SK-N-SH (cell line): ENCODE results near the gene PXK. TPM values are rescaled to one million over a fixed set of nuclear protein-coding genes. Genes with fewer than 3 reads are reported as not detected.

ENCODE experiments used
- CTCF ChIA-PET: fragments of 300-600, 350-600 bp; formaldehyde crosslinking; extraction: SDS; loops from one replicate; lab custom pipeline; 2021; lab: Yijun Ruan, JAX
- POLR2A ChIA-PET: fragments of 350-600 bp; sonication (Branson Sonifier 250); formaldehyde crosslinking; extraction: SDS; loops from one replicate; lab custom pipeline; 2020; ENCODE audit warnings: antibody characterized with exemption, inconsistent platforms; lab: Yijun Ruan, JAX
- DNase-seq: peaks from one replicate; pipeline ENCODE4 v3.0.0; 2012
- H2AFZ ChIP-seq: fragments of 200-600 bp; sonication (generic); 2 replicates; pipeline ENCODE4 v1.8.1; 2016; ENCODE audit warnings: antibody characterized with exemption, mild to moderate bottlenecking, low read depth
- H3F3A ChIP-seq: fragments of 200-600 bp; sonication (generic); replicated peaks from 2 replicates; pipeline ENCODE3; 2016; ENCODE audit warnings: antibody characterized with exemption, mild to moderate bottlenecking; ENCODE audit not compliant: insufficient read depth
- H3K27ac ChIP-seq, 2 experiments: fragments of 200-500 bp in 1 of 2; fragments of 200-600 bp in 1 of 2; sonication (Bioruptor generic) in 1 of 2; sonication (generic), shearing (Covaris generic) in 1 of 2; 2 replicates each; pipeline versions ENCODE4 v1.5.1 to v1.6.1; 2014 to 2016; ENCODE audit warnings: low read depth in 2 of 2, inconsistent platforms in 1 of 2, low read length in 1 of 2, mild to moderate bottlenecking in 1 of 2, mixed read lengths in 1 of 2
- H3K27me3 ChIP-seq: fragments of 200-600 bp; sonication (generic), shearing (Covaris generic); 2 replicates; pipeline ENCODE4 v1.6.1; 2016; ENCODE audit warnings: mixed run types; ENCODE audit not compliant: insufficient read depth
- H3K36me3 ChIP-seq, 2 experiments: fragments of 200-500 bp in 1 of 2; fragments of 200-600 bp in 1 of 2; sonication (Bioruptor generic) in 1 of 2; sonication (generic) in 1 of 2; replicated peaks in 1 of 2; 2 replicates each; pipeline versions ENCODE3 to v1.5.1; 2014 to 2016; ENCODE audit warnings: low read length in 1 of 2, mild to moderate bottlenecking in 1 of 2; ENCODE audit not compliant: insufficient read depth in 2 of 2, control insufficient read depth in 1 of 2
- H3K4me1 ChIP-seq, 2 experiments: fragments of 200-500 bp in 1 of 2; fragments of 200-600 bp in 1 of 2; sonication (Bioruptor generic) in 1 of 2; sonication (generic), shearing (Covaris generic) in 1 of 2; 2 replicates each; pipeline versions ENCODE4 v1.5.1 to v1.6.1; 2014 to 2016; ENCODE audit warnings: low read depth in 1 of 2, low read length in 1 of 2, mixed run types in 1 of 2; ENCODE audit not compliant: insufficient read depth in 2 of 2, control insufficient read depth in 1 of 2
- H3K4me2 ChIP-seq: fragments of 200-600 bp; sonication (generic), shearing (Covaris generic); 2 replicates; pipeline ENCODE4 v1.6.1; 2017; ENCODE audit warnings: mixed run types
- H3K4me3 ChIP-seq, 2 experiments: fragments of 200-500 bp in 1 of 2; fragments of 200-600 bp in 1 of 2; sonication (Bioruptor generic) in 1 of 2; sonication (generic), shearing (Covaris generic) in 1 of 2; 2 replicates each; pipeline versions ENCODE4 v1.5.1 to v1.8.1; 2014 to 2016; ENCODE audit warnings: low read depth in 2 of 2, inconsistent platforms in 1 of 2, low read length in 1 of 2, mild to moderate bottlenecking in 1 of 2, mixed read lengths in 1 of 2, moderate library complexity in 1 of 2
- H3K79me2 ChIP-seq: fragments of 200-600 bp; sonication (generic); 2 replicates; pipeline ENCODE4 v1.8.1; 2017; ENCODE audit warnings: mild to moderate bottlenecking; ENCODE audit not compliant: insufficient read depth
- H3K9ac ChIP-seq: fragments of 200-600 bp; sonication (generic); 2 replicates; pipeline ENCODE4 v1.6.1; 2017; ENCODE audit warnings: mixed run types
- H3K9me2 ChIP-seq: fragments of 200-600 bp; sonication (generic); 2 replicates; pipeline ENCODE4 v1.6.1; 2017; ENCODE audit warnings: mixed run types
- H3K9me3 ChIP-seq: fragments of 200-600 bp; sonication (generic); 2 replicates; pipeline ENCODE4 v1.6.1; 2017; ENCODE audit warnings: mixed run types, mild to moderate bottlenecking, moderate library complexity
- H4K20me1 ChIP-seq: fragments of 200-600 bp; sonication (generic); 2 replicates; pipeline ENCODE4 v1.6.1; 2017; ENCODE audit warnings: mild to moderate bottlenecking, mixed run types; ENCODE audit not compliant: insufficient read depth
- EP300 ChIP-seq, 2 experiments: IDR thresholded peaks; 2 replicates each; pipeline versions ENCODE4 v1.4.0 to v1.6.1; 2012; ENCODE audit warnings: borderline replicate concordance in 1 of 2, low read depth in 1 of 2, low read length in 1 of 2
- FOSL2 ChIP-seq: IDR thresholded peaks from 2 replicates; pipeline ENCODE4 v1.4.0; 2012; ENCODE audit warnings: low read depth, mild to moderate bottlenecking, moderate library complexity, borderline replicate concordance
- GATA2 ChIP-seq: sonication (generic); formaldehyde crosslinking; IDR thresholded peaks from 2 replicates; pipeline ENCODE4 v1.5.0; 2020; ENCODE audit warnings: mild to moderate bottlenecking, missing genetic modification reagents
- JUND ChIP-seq: IDR thresholded peaks from 2 replicates; pipeline ENCODE4 v1.4.0; 2012
- RAD21 ChIP-seq: IDR thresholded peaks from 2 replicates; pipeline ENCODE4 v1.6.1; 2012; ENCODE audit warnings: mild to moderate bottlenecking, low read length
- RXRA ChIP-seq: IDR thresholded peaks from 2 replicates; pipeline ENCODE4 v1.4.0; 2012; ENCODE audit warnings: low read depth, mild to moderate bottlenecking, borderline replicate concordance
- SMC3 ChIP-seq: IDR thresholded peaks from 2 replicates; pipeline ENCODE4 v1.6.1; 2012; ENCODE audit warnings: low read depth, low read length, improper control_type of control experiment
- TCF12 ChIP-seq: IDR thresholded peaks from 2 replicates; pipeline ENCODE4 v1.4.0; 2012
- WGBS: methylation state at CpG from one replicate; pipeline ENCODE4 v1.1.6; 2017; ENCODE audit warnings: low lambda C conversion rate; 5-methylcytosine and 5-hydroxymethylcytosine counted together
- polyA plus RNA-seq, 3 experiments: library from polyadenylated mRNA; depleted of rRNA; stranded (reverse); fragments of >200 nt; gene quantifications; 2 replicates each; pipeline ENCODE4 v1.2.3, GENCODE V29; 2012
- TF ChIP-seq, protein P1 (sequence below): IDR thresholded peaks from 2 replicates; pipeline ENCODE4 v1.6.1; 2012; ENCODE audit warnings: mild to moderate bottlenecking, low read depth, low read length, moderate library complexity
- TF ChIP-seq, protein P2 (sequence below): IDR thresholded peaks from 2 replicates; pipeline ENCODE4 v1.4.0; 2012; ENCODE audit warnings: low read depth, borderline replicate concordance
- TF ChIP-seq, protein P3 (sequence below): fragments of 150-350 bp; IDR thresholded peaks from 2 replicates; pipeline ENCODE4 v1.6.1; 2017; ENCODE audit warnings: antibody characterized with exemption, low read length, low read depth, borderline replicate concordance

Gene PXK
- polyA plus RNA-seq, 1 of the 3 experiments (the other 2 are of a cell fraction): 8.4 TPM

DNA sequence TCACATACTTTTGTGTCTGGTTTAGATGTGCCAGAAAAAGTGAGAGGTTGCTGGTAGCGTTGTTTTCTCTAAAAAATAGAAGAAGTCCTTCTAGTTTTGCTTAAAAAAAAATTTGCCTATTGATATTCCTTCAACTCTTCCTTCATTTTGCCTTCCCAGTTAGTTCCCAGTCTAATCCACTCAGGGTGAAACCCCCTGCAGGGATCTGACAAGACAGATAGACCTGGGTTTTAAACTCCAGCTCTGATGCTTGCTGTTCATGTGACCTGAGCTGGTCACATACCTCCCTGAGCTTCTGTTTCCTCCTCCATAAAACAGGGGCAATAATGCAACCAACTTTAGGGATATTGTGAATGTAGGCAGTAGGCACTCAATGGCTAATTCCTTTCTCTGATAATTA lies 140.6 kb downstream of the PXK start:
- Histone ChIP-seq H3F3A (no peaks in the 10 kb centered on the region), H4K20me1 (no peaks in the 10 kb centered on the region), H3K9me3 (no peaks in the 10 kb centered on the region), H3K79me2 (no peaks in the 10 kb centered on the region)
- TF ChIP-seq SMC3 (no peak), TCF12 (no peak), RAD21 (no peak), FOSL2 (no peak), RXRA (no peak), GATA2 (CRISPR knock-in tag) (no peak), JUND (no peak), EP300 (IDR thresholded peaks at IDR 0.05; ENCODE audit: borderline replicate concordance in 1 of 2, low read depth in 1 of 2, low read length in 1 of 2) (no peak)
- TF ChIP-seq, protein P1, sequence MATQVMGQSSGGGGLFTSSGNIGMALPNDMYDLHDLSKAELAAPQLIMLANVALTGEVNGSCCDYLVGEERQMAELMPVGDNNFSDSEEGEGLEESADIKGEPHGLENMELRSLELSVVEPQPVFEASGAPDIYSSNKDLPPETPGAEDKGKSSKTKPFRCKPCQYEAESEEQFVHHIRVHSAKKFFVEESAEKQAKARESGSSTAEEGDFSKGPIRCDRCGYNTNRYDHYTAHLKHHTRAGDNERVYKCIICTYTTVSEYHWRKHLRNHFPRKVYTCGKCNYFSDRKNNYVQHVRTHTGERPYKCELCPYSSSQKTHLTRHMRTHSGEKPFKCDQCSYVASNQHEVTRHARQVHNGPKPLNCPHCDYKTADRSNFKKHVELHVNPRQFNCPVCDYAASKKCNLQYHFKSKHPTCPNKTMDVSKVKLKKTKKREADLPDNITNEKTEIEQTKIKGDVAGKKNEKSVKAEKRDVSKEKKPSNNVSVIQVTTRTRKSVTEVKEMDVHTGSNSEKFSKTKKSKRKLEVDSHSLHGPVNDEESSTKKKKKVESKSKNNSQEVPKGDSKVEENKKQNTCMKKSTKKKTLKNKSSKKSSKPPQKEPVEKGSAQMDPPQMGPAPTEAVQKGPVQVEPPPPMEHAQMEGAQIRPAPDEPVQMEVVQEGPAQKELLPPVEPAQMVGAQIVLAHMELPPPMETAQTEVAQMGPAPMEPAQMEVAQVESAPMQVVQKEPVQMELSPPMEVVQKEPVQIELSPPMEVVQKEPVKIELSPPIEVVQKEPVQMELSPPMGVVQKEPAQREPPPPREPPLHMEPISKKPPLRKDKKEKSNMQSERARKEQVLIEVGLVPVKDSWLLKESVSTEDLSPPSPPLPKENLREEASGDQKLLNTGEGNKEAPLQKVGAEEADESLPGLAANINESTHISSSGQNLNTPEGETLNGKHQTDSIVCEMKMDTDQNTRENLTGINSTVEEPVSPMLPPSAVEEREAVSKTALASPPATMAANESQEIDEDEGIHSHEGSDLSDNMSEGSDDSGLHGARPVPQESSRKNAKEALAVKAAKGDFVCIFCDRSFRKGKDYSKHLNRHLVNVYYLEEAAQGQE: no peak
- TF ChIP-seq, protein P2, sequence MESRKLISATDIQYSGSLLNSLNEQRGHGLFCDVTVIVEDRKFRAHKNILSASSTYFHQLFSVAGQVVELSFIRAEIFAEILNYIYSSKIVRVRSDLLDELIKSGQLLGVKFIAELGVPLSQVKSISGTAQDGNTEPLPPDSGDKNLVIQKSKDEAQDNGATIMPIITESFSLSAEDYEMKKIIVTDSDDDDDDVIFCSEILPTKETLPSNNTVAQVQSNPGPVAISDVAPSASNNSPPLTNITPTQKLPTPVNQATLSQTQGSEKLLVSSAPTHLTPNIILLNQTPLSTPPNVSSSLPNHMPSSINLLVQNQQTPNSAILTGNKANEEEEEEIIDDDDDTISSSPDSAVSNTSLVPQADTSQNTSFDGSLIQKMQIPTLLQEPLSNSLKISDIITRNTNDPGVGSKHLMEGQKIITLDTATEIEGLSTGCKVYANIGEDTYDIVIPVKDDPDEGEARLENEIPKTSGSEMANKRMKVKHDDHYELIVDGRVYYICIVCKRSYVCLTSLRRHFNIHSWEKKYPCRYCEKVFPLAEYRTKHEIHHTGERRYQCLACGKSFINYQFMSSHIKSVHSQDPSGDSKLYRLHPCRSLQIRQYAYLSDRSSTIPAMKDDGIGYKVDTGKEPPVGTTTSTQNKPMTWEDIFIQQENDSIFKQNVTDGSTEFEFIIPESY: no peak
- TF ChIP-seq, protein P3, sequence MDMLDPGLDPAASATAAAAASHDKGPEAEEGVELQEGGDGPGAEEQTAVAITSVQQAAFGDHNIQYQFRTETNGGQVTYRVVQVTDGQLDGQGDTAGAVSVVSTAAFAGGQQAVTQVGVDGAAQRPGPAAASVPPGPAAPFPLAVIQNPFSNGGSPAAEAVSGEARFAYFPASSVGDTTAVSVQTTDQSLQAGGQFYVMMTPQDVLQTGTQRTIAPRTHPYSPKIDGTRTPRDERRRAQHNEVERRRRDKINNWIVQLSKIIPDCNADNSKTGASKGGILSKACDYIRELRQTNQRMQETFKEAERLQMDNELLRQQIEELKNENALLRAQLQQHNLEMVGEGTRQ: no peak
- TF ChIP-seq, all 33 proteins: peak for 0
- CTCF ChIA-PET: interaction anchor here (2.4 to 3.1 kb wide), 2 partner anchors 10 to 18 kb away, joined by 7 to 11 read pairs; partner anchors contain the start of gene KCTD6
- POLR2A ChIA-PET: interaction anchor here (0.7 kb wide), 1 partner anchor 274 kb away, joined by 3 read pairs; no protein-coding TSS in a partner anchor
- Histone ChIP-seq H3K4me1 (peaks cover 5 to 11% of the 10 kb centered on the region in 2 experiments; a peak in 3 of 4 replicates), H3K36me3 (no peaks in the 10 kb centered on the region), H3K4me2 (no peak overlapping the region), H3K9ac (no peak overlapping the region), H3K27me3 (no peaks in the 10 kb centered on the region), H3K27ac (no peak overlapping the region), H3K4me3 (no peak overlapping the region), H2AFZ (no peak overlapping the region), H3K9me2 (no peaks in the 10 kb centered on the region)
- DNase-seq: no peak
- 86% methylated on average over 1 of the region's 1 CpG for WGBS
